DMS 273 (cell line): ENCODE results near the gene SORL1.

Experiments
- DNase-seq: peaks from one replicate; lab custom pipeline; 2025; ENCODE audit not compliant: unreplicated experiment; lab: John Stamatoyannopoulos, UW

The SORL1 gene

GRCh38 chr11:121534131-121535093 lies 82.3 kb downstream of the SORL1 start:
- peak; percentile 93 for DNase-seq

GRCh38 chr11:121535129-121535796 lies 83.1 kb downstream of the SORL1 start:
- DNase-seq: peak; percentile 60

DNA sequence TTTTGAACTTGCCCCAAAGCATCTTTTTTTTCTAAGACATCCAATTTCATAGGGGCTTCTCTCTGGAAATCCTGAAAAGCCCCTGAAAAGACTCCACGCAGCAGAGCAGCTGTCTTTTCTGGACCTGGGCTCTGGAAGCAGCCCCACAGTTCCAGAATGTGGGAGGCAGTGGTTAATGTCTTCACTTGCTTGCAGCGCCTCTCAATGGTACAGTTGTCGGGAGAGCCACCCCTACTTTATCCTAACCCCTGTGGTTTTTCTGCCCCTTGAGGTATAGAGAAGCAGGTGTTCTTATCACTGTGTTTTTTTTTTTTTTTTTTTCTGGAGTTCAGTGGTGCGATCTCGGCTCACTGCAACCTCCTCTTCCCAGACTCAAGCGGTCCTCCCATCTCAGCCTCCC lies 84.0 kb downstream of the SORL1 start:
- DNase-seq: no peak

DNA sequence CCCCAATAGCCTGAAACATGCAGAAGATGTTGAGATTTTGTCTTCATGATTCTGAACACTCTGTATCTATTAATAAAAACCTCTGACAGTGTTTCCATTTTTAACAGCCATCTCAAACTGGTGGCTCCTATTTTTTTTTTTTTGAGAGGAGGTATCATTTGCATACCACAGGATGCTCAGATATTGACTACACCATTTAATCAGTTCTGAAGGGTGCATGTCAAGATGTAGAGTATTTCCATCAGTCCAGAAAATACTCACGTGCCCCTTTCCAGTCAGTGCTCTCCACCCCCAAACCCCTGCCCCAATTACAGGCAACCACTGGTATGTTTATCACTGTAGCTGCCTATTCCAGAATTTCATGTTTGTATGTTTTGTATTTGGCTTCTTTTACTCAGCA lies 85.9 kb downstream of the SORL1 start:
- DNase-seq: no peak

DNA sequence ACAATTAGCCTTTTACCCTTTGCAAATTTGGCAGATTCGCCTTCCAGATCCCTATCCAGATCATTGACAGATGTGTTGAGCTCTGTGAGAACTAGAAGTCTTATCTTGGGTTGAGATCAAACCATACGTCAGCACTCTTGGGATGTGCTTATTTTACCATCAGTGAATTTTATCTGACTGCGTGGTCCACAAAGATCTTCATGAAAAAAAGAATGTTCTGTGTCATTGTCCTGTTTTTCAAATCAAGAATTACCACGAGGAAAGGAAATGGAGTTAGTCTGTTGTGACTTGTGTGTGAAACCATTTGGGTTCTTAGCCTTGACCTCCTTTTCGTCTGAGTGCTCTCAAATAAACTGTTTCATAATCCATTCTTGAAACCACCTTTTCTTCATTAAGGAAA lies 86.9 kb downstream of the SORL1 start:
- peak; percentile 54 for DNase-seq

DNA sequence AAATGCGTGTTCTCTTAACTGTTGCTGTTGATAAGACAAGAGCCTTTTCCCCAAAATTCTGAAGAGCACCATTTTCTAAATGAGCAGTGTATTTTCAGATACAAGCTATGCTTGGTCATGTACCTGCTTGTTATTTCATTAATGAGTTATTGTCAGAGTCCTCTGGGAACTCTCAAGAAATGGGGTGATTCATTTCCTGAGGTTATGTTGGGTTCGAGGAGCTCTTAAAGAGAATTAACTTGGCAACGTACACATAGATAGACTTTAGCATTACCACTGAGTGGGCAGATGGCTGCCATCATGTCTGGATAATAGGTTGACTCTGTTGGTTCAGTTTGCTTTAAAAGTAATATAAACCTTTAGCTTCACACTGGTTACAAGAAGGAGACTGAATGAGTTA lies 88.5 kb downstream of the SORL1 start:
- DNase-seq: peak; percentile 6

DNA sequence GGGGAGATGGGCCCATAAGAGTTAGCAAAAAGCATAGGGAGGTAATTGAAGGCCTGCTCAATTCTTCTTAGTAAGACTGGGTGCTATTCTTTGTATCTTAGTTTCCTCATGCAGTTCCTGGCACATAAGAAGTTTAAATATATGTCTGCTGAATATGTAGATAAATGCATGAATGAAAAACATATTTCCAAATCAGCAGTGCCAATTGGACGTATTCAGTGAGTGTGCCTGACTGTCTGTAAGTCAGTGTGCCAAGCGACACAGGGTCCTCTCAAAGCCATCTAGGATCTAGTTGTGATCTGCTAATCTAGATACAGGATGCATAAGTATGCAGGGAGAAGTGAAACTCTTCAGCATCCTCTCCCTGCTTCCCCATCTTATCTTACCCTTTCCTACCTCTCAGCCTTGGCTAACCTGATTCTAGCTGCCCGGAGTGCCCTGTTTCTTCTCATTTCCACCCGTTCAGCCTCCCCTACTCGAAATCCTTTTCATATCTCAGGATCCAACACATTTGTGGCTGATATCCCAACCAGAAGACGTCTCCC lies 91.8 kb downstream of the SORL1 start:
- DNase-seq: no peak

- DNase-seq: no peak
Measured at GRCh38 chr11:121544956-121545355, 92.8 kb downstream of the SORL1 start.

- DNase-seq: no peak
Measured at GRCh38 chr11:121547574-121547973, 95.5 kb downstream of the SORL1 start.

DNA sequence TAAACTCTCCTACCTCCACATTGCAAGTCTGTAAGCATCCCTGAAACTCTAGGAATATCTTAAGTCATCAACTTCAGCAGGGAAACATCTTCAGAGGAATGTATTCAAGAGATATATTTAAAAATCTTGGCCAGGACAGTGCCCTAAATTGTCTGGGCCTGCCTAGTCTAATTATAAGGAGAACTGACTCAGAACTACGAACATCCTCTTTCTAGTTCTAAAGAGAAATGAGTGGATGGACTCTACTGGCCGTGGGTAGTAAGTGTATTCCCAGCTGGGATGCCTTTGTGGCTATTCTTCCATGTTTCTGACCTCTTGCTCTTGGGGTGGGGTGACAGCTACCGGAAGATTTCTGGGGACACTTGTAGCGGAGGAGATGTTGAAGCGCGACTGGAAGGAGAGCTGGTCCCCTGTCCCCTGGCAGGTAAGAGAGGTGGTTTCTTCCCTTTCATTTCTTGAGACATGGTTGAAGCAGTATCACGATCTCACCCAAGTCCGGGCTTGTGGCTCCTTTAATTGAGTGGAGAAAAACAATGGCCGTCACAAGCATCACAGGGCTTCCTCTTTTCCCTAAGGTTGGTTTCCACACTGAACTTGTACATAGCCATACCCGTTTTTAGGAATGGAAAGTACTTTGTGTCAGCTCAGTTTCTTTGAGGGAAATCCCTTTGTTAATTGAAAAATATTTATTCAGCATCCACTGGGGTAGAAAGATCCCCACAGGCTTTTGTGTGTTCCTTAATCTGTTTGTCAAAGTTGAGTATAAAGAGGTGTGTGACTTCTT lies 98.3 kb downstream of the SORL1 start:
- no peak for DNase-seq

DNA sequence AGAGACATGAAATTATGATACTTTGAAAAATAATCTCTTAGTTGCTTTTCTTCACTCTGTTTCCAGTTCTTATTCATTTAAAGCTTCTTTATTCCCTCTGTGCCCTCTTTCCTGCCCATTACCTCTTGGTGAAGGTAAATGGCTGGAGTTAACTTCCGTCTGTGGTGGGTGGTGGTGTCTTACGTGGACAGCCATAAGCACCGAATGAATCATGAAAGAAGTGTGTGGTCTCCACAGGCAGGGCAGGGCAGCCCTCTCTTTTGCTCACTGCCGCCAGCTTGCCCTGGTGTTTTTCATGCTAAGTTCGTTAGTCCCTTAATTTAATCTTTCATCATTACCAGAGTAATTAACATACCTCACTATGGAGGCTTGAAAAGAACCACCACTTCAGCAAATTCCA lies 99.3 kb downstream of the SORL1 start:
- no peak for DNase-seq

GRCh38 chr11:121552154-121552553 lies 100.0 kb downstream of the SORL1 start:
- DNase-seq: no peak

GRCh38 chr11:121552644-121553043 lies 100.5 kb downstream of the SORL1 start:
- DNase-seq: no peak

GRCh38 chr11:121553389-121553788 lies 101.3 kb downstream of the SORL1 start:
- no peak for DNase-seq

GRCh38 chr11:121553806-121554205 lies 101.7 kb downstream of the SORL1 start:
- no peak for DNase-seq

GRCh38 chr11:121554552-121554951 lies 102.4 kb downstream of the SORL1 start:
- no peak for DNase-seq

GRCh38 chr11:121555121-121555520 lies 103.0 kb downstream of the SORL1 start:
- peak; percentile 53 for DNase-seq

- no peak for DNase-seq
Measured at GRCh38 chr11:121556937-121557336, 104.8 kb downstream of the SORL1 start.

DNA sequence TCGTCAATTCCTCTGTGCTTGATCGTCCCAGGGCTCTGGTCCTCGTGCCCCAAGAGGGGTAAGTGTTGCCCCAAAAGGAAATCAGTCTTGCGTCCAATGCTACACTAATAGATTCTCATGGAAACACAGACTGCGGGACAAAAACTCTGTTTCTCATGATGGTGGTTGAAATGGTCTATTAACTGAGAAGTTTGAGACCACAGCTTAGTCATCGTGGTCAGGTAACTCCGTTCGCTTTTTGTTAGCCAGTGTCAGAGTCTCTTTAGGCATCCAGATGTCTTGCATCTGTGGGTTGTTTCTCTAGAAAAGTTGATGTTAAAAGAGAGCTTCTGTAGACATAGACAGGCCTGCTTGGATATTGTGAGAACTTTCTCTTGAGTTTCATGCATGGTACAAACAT lies 105.2 kb downstream of the SORL1 start:
- DNase-seq: no peak

DNA sequence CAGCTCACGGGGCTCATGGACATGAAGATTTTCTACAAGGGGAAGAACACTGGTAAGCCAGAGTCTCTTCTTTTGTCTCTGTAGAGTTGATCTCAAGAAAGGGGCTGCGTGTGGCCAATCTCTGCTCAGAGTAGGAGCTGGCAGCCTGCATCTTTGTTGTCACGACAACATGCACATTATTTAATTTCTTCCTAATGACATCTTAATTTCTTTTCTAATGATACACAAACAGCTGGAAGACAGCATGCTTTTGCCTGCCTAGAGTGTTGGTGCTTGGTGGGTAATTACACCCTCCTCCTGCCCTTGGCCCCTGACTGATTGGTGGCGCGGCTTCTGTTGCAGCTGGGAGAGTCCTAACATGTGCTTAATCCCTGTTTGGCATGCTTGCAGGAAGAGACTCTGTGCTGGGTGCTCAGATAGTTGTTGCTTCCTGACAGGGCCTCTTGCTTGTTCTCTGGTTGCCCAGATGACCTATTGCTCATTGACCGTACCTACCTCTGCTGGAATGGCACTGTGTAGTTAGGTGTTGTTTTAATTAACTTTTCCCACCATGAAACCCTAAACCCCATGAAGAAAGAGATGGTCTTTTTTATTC lies 107.6 kb downstream of the SORL1 start:
- DNase-seq: peak; percentile 3

- DNase-seq: no peak
Measured at GRCh38 chr11:121560236-121560635, 108.1 kb downstream of the SORL1 start.
